Measurements from ENCODE around the gene IL15. TPM values are rescaled to one million over a fixed set of nuclear protein-coding genes. Genes with fewer than 3 reads are reported as not detected.

The IL15 gene
- total and polyA plus RNA-seq, 2 of the 8 experiments (the other 6 are each of a cell fraction or from before 2014, with no cell fraction given): 0.30 to 0.61 TPM

DNA sequence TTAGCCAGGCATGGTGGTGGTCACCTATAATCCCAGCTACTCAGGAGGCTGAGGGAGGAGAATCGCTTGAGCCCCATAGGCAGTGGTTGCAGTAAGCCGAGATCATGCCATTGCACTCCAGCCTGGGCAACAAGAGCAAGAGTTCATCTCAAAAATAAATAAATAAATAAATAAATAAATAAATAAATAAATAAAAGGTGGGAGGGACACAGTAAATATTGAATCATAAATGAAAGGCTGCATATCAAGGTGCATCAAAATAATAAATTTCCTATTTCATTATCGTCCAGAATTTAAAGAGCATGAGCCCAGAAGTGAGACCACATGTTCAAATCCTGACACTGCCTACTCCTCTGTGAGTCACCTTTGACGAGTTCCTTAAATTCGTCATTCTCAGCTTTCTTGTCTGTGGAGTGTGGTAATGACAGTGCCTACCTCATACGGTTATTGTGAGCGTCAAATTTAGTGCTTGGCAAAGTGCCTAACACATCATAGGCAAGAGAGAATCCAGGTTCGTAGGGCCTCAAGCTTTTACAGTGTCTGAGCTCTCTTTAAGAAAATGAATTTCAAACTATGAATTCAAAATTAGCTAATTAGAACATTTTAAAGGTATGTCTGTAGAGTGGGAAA, 49.9 kb downstream of the IL15 start (continued):
- TF ChIP-seq, protein P1, sequence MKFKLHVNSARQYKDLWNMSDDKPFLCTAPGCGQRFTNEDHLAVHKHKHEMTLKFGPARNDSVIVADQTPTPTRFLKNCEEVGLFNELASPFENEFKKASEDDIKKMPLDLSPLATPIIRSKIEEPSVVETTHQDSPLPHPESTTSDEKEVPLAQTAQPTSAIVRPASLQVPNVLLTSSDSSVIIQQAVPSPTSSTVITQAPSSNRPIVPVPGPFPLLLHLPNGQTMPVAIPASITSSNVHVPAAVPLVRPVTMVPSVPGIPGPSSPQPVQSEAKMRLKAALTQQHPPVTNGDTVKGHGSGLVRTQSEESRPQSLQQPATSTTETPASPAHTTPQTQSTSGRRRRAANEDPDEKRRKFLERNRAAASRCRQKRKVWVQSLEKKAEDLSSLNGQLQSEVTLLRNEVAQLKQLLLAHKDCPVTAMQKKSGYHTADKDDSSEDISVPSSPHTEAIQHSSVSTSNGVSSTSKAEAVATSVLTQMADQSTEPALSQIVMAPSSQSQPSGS (IDR thresholded peaks at IDR 0.05; ENCODE audit: low read length): no peak
- TF ChIP-seq, protein P2, sequence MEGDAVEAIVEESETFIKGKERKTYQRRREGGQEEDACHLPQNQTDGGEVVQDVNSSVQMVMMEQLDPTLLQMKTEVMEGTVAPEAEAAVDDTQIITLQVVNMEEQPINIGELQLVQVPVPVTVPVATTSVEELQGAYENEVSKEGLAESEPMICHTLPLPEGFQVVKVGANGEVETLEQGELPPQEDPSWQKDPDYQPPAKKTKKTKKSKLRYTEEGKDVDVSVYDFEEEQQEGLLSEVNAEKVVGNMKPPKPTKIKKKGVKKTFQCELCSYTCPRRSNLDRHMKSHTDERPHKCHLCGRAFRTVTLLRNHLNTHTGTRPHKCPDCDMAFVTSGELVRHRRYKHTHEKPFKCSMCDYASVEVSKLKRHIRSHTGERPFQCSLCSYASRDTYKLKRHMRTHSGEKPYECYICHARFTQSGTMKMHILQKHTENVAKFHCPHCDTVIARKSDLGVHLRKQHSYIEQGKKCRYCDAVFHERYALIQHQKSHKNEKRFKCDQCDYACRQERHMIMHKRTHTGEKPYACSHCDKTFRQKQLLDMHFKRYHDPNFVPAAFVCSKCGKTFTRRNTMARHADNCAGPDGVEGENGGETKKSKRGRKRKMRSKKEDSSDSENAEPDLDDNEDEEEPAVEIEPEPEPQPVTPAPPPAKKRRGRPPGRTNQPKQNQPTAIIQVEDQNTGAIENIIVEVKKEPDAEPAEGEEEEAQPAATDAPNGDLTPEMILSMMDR (IDR thresholded peaks at IDR 0.05; ENCODE audit: control extremely low read depth in 1 of 3, insufficient read depth in 1 of 3, low read depth in 1 of 3, low read length in 3 of 3): no peak
- no peak for TF ChIP-seq NRF1 (IDR thresholded peaks at IDR 0.05; ENCODE audit: low read depth, low read length)
- TF ChIP-seq GABPA (IDR thresholded peaks at IDR 0.05; ENCODE audit: borderline replicate concordance, insufficient read depth, low read length): no peak
- TF ChIP-seq KDM5A (IDR thresholded peaks at IDR 0.05; ENCODE audit: low read length): no peak

Data from H1 (cell line).